Kidney (tissue), 14 donors: ENCODE measurements around the gene SMARCAD1. TPM values are rescaled to one million over a fixed set of nuclear protein-coding genes. Genes with fewer than 3 reads are reported as not detected.
"Not testable (repeated sequence)": the region's sequence is repeated elsewhere in the genome, so short reads cannot be mapped to it uniquely, and the experiment has no call there.

Experiments
- DNase-seq, 5 donors: peaks; one replicate each; pipeline ENCODE4 v3.0.0-alpha.2; 2013 to 2020
- FAIRE-seq: peaks from 2 replicates; lab custom pipeline; 2012; peaks lifted over from hg19 to GRCh38; lab: Jason Lieb, UNC
- H3K27ac ChIP-seq, 2 donors: one replicate each; pipeline ENCODE4 v1.7.0; 2013; ENCODE audit warnings: low read depth in 2 of 2, low read length in 2 of 2, inconsistent platforms in 1 of 2
- H3K27me3 ChIP-seq: one replicate; pipeline ENCODE4 v1.7.1; 2013; ENCODE audit warnings: low read length, inconsistent platforms; ENCODE audit not compliant: control insufficient read depth, insufficient read depth
- H3K36me3 ChIP-seq, 3 donors: one replicate each; pipeline versions ENCODE4 v1.7.0 to v1.7.1; 2013; ENCODE audit warnings: low read length in 3 of 3, control low read depth in 1 of 3, inconsistent platforms in 1 of 3; ENCODE audit not compliant: insufficient read depth in 3 of 3, control insufficient read depth in 2 of 3
- H3K4me1 ChIP-seq, 3 donors: one replicate each; pipeline versions ENCODE4 v1.7.0 to v1.7.1; 2013; ENCODE audit warnings: low read length in 3 of 3, inconsistent platforms in 1 of 3, low read depth in 1 of 3; ENCODE audit not compliant: control insufficient read depth in 2 of 3, insufficient read depth in 2 of 3
- H3K4me3 ChIP-seq, 3 donors: one replicate each; pipeline versions ENCODE4 v1.7.0 to v1.8.1; 2013; ENCODE audit warnings: low read length in 3 of 3, control low read depth in 1 of 3, inconsistent platforms in 1 of 3
- H3K9ac ChIP-seq, 3 donors: one replicate each; pipeline versions ENCODE4 v1.7.0 to v1.7.1; 2013; ENCODE audit warnings: low read length in 3 of 3, control low read depth in 1 of 3, inconsistent platforms in 1 of 3
- H3K9me3 ChIP-seq, 3 donors: one replicate each; pipeline versions ENCODE4 v1.7.0 to v1.7.1; 2013; ENCODE audit warnings: low read length in 3 of 3, control low read depth in 1 of 3, inconsistent platforms in 1 of 3; ENCODE audit not compliant: control insufficient read depth in 2 of 3, insufficient read depth in 1 of 3
- CTCF ChIP-seq: IDR thresholded peaks from 3 replicates; pipeline ENCODE4 v1.5.1; 2012; ENCODE audit warnings: mild to moderate bottlenecking, moderate library complexity, borderline replicate concordance; ENCODE audit not compliant: insufficient read depth; ENCODE audit errors: extremely low read depth
- intact Hi-C: fragments of 100-400 bp; cut with DNase I; formaldehyde crosslinking; loops from one replicate; pipeline ENCODE4 v1.11.1; 2022
- polyA plus RNA-seq: library from polyadenylated mRNA; stranded (reverse); fragments of 350-450 nt; fragmentation: Illumina TruSeq; extraction: RNeasy Lipid Tissue Mini Kit (QIAGEN cat#74804); gene quantifications from one replicate; pipeline ENCODE4 v1.2.3, GENCODE V29; 2014; ENCODE audit warnings: low read depth, low replicate concordance; ENCODE audit not compliant: insufficient read depth
- total RNA-seq: library from RNA; stranded (reverse); fragmentation: NEBNext Ultra II Directional; extraction: Animal tissue kit (Norgen Biotek cat#: 25700); gene quantifications from one replicate; pipeline ENCODE4 v1.2.1, GENCODE V29; 2021
- donor health status: control.
- donor health status: control.
- donor health status: control.
- donor health status: control.
- donor health status: control.
- donor health status: DM: yes; HTN: yes; CAD: no.
- donor health status: Normal renal cell carcinoma (clear cell type).

The SMARCAD1 gene
- total and polyA plus RNA-seq, 2 donors from 2014 or later: 7.4 to 28.9 TPM

- peaks cover 2 to 27% (median 13%) of the 10 kb centered on the region in 3 donors for H3K36me3 ChIP-seq
- H3K9me3 ChIP-seq: no peaks in the 10 kb centered on the region
- intact Hi-C loops: no loop called here
- H3K27me3 ChIP-seq: no peaks in the 10 kb centered on the region
- H3K9ac ChIP-seq: no peak overlapping the region
- no peak overlapping the region for H3K27ac ChIP-seq
- no peak overlapping the region for H3K4me3 ChIP-seq
- TF ChIP-seq CTCF: no peak
- peak; percentile 3 for FAIRE-seq
- H3K4me1 ChIP-seq: no peaks in the 10 kb centered on the region
- no peak for DNase-seq
These were observed 77.2 kb downstream of the SMARCAD1 start for GRCh38 chr4:94284889-94285288.

- Histone ChIP-seq H3K36me3 (peaks cover 2 to 25% (median 10%) of the 10 kb centered on the region in 3 donors), H3K9me3 (no peaks in the 10 kb centered on the region), H3K4me3 (no peak overlapping the region), H3K27me3 (no peaks in the 10 kb centered on the region), H3K4me1 (no peaks in the 10 kb centered on the region), H3K9ac (no peak overlapping the region), H3K27ac (no peak overlapping the region)
- DNase-seq (peak in 1 of 5 donors; percentile 12), FAIRE-seq (no peak)
- intact Hi-C loops: no loop called here
- TF ChIP-seq CTCF: no peak
These were observed 78.0 kb downstream of the SMARCAD1 start for GRCh38 chr4:94285666-94286065.

DNA sequence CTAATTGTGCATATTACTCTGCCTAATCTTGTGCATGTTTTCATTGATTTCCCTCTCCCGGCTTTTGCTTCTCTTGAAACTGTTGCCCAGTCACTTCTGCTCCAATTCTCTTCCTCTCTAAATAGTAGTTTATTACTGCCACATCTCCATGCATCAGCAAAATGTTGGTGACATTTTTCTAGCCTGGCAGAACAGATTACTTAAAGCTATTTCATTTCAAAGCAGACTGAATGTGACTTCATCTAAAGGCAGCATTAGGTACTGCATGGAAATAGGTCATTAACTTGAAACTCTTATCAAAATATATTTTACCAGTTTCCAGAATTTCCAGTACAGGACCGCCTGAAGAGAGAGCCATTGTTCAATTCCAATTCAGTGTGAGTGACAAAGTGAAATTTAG, 82.6 kb downstream of the SMARCAD1 start:
- Histone ChIP-seq H3K9ac (no peak overlapping the region), H3K36me3 (no peaks in the 10 kb centered on the region), H3K27ac (no peak overlapping the region), H3K27me3 (no peaks in the 10 kb centered on the region), H3K4me1 (no peaks in the 10 kb centered on the region), H3K9me3 (no peaks in the 10 kb centered on the region), H3K4me3 (no peak overlapping the region)
- FAIRE-seq: no peak
- intact Hi-C loops: no loop called here
- DNase-seq: no peak
- no peak for TF ChIP-seq CTCF

- H3K9me3 ChIP-seq, DNase-seq, H3K4me1 ChIP-seq, FAIRE-seq, H3K4me3 ChIP-seq, intact Hi-C loops, H3K27me3 ChIP-seq, H3K27ac ChIP-seq, H3K9ac ChIP-seq, H3K36me3 ChIP-seq: not testable (repeated sequence)
These were observed 86.3 kb downstream of the SMARCAD1 start for GRCh38 chr4:94293981-94294380.

GRCh38 chr4:94295473-94295872, 87.8 kb downstream of the SMARCAD1 start:
- H3K36me3 ChIP-seq, H3K27ac ChIP-seq, H3K4me1 ChIP-seq, FAIRE-seq, DNase-seq, H3K4me3 ChIP-seq, H3K9me3 ChIP-seq, H3K9ac ChIP-seq, intact Hi-C loops, H3K27me3 ChIP-seq: not testable (repeated sequence)
